Fibroblast of lung (primary cell): ENCODE results near the gene TBC1D22B.

Source experiments
- CTCF ChIP-seq, 2 donors: IDR thresholded peaks in 1 of 2; conservative IDR thresholded peaks in 1 of 2; 1 replicate in 1 of 2; 2 replicates in 1 of 2; pipeline ENCODE4 v1.5.1; 2011 to 2012; ENCODE audit warnings: low read length in 2 of 2, control low read depth in 1 of 2, inconsistent platforms in 1 of 2, low read depth in 1 of 2, mild to moderate bottlenecking in 1 of 2
- EZH2 ChIP-seq: IDR thresholded peaks from 2 replicates; pipeline ENCODE4 v1.5.1; 2012; ENCODE audit warnings: low read length, control low read depth, mild to moderate bottlenecking; ENCODE audit errors: missing control alignments

GRCh38 chr6:37359039-37359438 is 101.5 kb downstream of the TBC1D22B start:
- TF ChIP-seq CTCF (conservative IDR thresholded peaks at IDR 0.05 in 1 of 2, IDR thresholded peaks at IDR 0.05 in 1 of 2; ENCODE audit: low read depth in 1 of 2, low read length in 2 of 2) (no peak), EZH2 (no peak)
